Prostate gland (tissue), 2 donors: ENCODE measurements around the gene ZKSCAN2. TPM values are rescaled to one million over a fixed set of nuclear protein-coding genes. Genes with fewer than 3 reads are reported as not detected.

Experiments
- DNase-seq: peaks from one replicate; pipeline ENCODE4 v3.0.0-alpha.2; 2019; ENCODE audit warnings: low spot score
- H3K27ac ChIP-seq, 2 donors: fragments of 200-600 bp; sonication (generic); 2 replicates each; pipeline ENCODE4 v1.5.1; 2017 to 2019
- H3K27me3 ChIP-seq: fragments of 200-600 bp; sonication (generic); replicated peaks from 2 replicates; pipeline ENCODE4 v1.5.1; 2019; ENCODE audit not compliant: insufficient read depth
- H3K36me3 ChIP-seq, 2 donors: fragments of 200-600 bp; sonication (generic); 1 replicate in 1 of 2; 2 replicates in 1 of 2; pipeline versions ENCODE4 v1.5.1 to v1.8.1; 2017 to 2019
- H3K4me1 ChIP-seq: fragments of 200-600 bp; sonication (generic); replicated peaks from 2 replicates; pipeline ENCODE4 v1.5.1; 2019
- H3K4me3 ChIP-seq, 2 donors: fragments of 200-600 bp; sonication (generic); 2 replicates each; pipeline ENCODE4 v1.5.1; 2017 to 2019
- H3K9me3 ChIP-seq: fragments of 200-600 bp; sonication (generic); 2 replicates; pipeline ENCODE4 v1.5.1; 2017
- CTCF ChIP-seq, 4 experiments: fragments of 200-600 bp in 2 of 4; fragments of 450-650 bp in 2 of 4; sonication (generic) in 2 of 4; IDR thresholded peaks; 1 replicate in 3 of 4; 2 replicates in 1 of 4; pipeline ENCODE4 v1.5.1; 2016 to 2019; ENCODE audit warnings: antibody characterized with exemption in 4 of 4, mild to moderate bottlenecking in 2 of 4, moderate library complexity in 2 of 4
- POLR2A ChIP-seq: fragments of 450-650 bp; IDR thresholded peaks from one replicate; pipeline ENCODE4 v1.6.1; 2016; ENCODE audit warnings: antibody characterized with exemption, mild to moderate bottlenecking
- POLR2AphosphoS5 ChIP-seq: sonication (generic); formaldehyde crosslinking; IDR thresholded peaks from one replicate; pipeline ENCODE4 v1.6.1; 2017; ENCODE audit warnings: antibody characterized with exemption
- WGBS: methylation state at CpG from one replicate; pipeline ENCODE4 v1.1.5; 2018; 5-methylcytosine and 5-hydroxymethylcytosine counted together
- intact Hi-C: fragments of 100-400 bp; cut with DNase I; formaldehyde crosslinking; loops from one replicate; pipeline ENCODE4 v1.14.2; 2022
- total RNA-seq, 2 donors: library from RNA; depleted of rRNA; stranded (reverse); fragments of >200 nt; gene quantifications; one replicate each; pipeline ENCODE4 v1.1.0, GENCODE V29; 2016

The ZKSCAN2 gene
- total RNA-seq, 2 donors from 2014 or later: 3.2 to 11.8 TPM

GRCh38 chr16:25269879-25270278 is 12.2 kb upstream of the ZKSCAN2 start:
- no peak for DNase-seq
- Histone ChIP-seq H3K27ac (no peak overlapping the region), H3K36me3 (no peaks in the 10 kb centered on the region), H3K9me3 (no peaks in the 10 kb centered on the region), H3K27me3 (no peaks in the 10 kb centered on the region), H3K4me1 (no peaks in the 10 kb centered on the region), H3K4me3 (no peak overlapping the region)
- TF ChIP-seq POLR2A (no peak), CTCF (IDR thresholded peaks at IDR 0.05) (no peak), POLR2AphosphoS5 (no peak)
- WGBS: 89% methylated on average over 1 of the region's 1 CpG
- intact Hi-C loops: no loop called here

GRCh38 chr16:25265968-25266367 is 8.3 kb upstream of the ZKSCAN2 start:
- WGBS: 100% methylated on average over 2 of the region's 2 CpGs
- Histone ChIP-seq H3K4me3 (no peak overlapping the region), H3K9me3 (no peaks in the 10 kb centered on the region), H3K27me3 (no peaks in the 10 kb centered on the region), H3K4me1 (no peaks in the 10 kb centered on the region), H3K36me3 (no peaks in the 10 kb centered on the region), H3K27ac (no peak overlapping the region)
- DNase-seq: no peak
- intact Hi-C loops: no loop called here
- TF ChIP-seq CTCF (IDR thresholded peaks at IDR 0.05) (no peak), POLR2A (no peak), POLR2AphosphoS5 (no peak)

GRCh38 chr16:25264597-25264996 is 7.0 kb upstream of the ZKSCAN2 start:
- H3K36me3 ChIP-seq: no peaks in the 10 kb centered on the region
- no peak overlapping the region for H3K27ac ChIP-seq
- TF ChIP-seq POLR2AphosphoS5 (no peak), CTCF (IDR thresholded peaks at IDR 0.05) (no peak), POLR2A (no peak)
- H3K4me1 ChIP-seq: no peaks in the 10 kb centered on the region
- DNase-seq: no peak
- 81% methylated on average over 2 of the region's 2 CpGs for WGBS
- no peak overlapping the region for H3K4me3 ChIP-seq
- H3K27me3 ChIP-seq: no peaks in the 10 kb centered on the region
- intact Hi-C loops: no loop called here
- H3K9me3 ChIP-seq: no peaks in the 10 kb centered on the region

GRCh38 chr16:25260416-25260815 is 2.8 kb upstream of the ZKSCAN2 start:
- Histone ChIP-seq H3K27ac (no peak overlapping the region), H3K9me3 (no peaks in the 10 kb centered on the region), H3K4me3 (no peak overlapping the region), H3K27me3 (no peaks in the 10 kb centered on the region), H3K4me1 (peaks cover 7% of the 10 kb centered on the region), H3K36me3 (no peaks in the 10 kb centered on the region)
- no peak for DNase-seq
- intact Hi-C loops: no loop called here
- TF ChIP-seq CTCF (IDR thresholded peaks at IDR 0.05) (no peak), POLR2A (no peak), POLR2AphosphoS5 (no peak)
- 83% methylated on average over 5 of the region's 5 CpGs for WGBS

GRCh38 chr16:25258861-25259179 is 1.2 kb upstream of the ZKSCAN2 start:
- no peaks in the 10 kb centered on the region for H3K27me3 ChIP-seq
- H3K4me3 ChIP-seq: no peak overlapping the region
- H3K27ac ChIP-seq: no peak overlapping the region
- 28% methylated on average over 4 of the region's 4 CpGs for WGBS
- intact Hi-C loops: no loop called here
- H3K36me3 ChIP-seq: no peaks in the 10 kb centered on the region
- DNase-seq: no peak
- H3K9me3 ChIP-seq: no peaks in the 10 kb centered on the region
- H3K4me1 ChIP-seq: peaks cover 10% of the 10 kb centered on the region
- TF ChIP-seq POLR2A (no peak), POLR2AphosphoS5 (no peak), CTCF (IDR thresholded peaks at IDR 0.05) (no peak)
